Measurements from ENCODE around the gene DRGX. TPM values are rescaled to one million over a fixed set of nuclear protein-coding genes. Genes with fewer than 3 reads are reported as not detected.

DRGX gene
- total and polyA plus RNA-seq, 2 of the 4 experiments (the other 2 are of a cell fraction): not detected

DNA sequence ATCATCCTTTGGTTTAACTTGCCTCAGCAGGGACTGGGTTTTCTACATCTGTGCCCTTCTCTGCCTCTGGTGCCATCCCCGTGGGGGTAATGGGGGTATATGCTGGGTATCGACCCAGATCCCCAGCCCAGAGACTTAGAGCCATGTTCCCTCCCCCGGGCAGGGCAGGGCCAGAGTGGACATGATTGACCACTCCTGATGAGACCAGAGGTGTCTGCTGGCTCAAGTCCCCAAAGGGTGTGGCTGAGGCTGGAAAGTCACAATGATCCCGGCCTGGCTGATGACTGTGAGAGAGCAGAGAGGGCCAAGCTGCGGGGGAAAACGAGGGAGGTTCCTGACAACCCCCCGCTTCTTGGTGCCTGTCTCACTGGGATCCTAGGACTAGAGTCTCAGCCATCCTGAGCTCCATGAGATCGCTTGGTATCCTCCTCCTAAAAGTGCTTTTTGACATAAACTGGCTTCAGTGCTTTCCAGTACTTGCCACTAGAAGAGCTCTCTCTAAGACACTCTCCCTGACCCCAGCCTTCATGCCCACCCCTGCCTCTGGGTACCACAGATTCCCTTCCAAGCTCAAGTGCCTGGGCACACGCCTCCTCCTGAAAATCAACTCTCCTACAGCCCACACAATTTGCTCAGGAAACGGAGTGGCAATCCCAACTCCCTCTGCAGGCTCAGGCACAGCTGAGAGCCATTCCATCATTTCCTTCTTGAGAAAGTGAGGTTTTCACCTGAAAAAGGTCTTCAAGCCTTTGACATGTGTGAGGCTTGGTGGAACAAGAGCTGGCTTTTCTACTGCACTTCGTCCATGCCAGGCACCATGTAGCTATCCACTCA, 33.9 kb downstream of the DRGX start:
- no peak overlapping the region for H4K91ac ChIP-seq (ENCODE audit: insufficient read depth, low read depth, low read length)
- H3K9me1 ChIP-seq (ENCODE audit: insufficient read depth, low read length): no peaks in the 10 kb centered on the region
- ChIA-PET POLR2A (ENCODE audit: unreplicated experiment) (no interaction called here), CTCF (no interaction called here)
- intact Hi-C loops (cut with micrococcal nuclease) (no loop called here), in situ Hi-C loops (cut with MboI; ENCODE audit: low sequenced_read_pairs) (no loop called here), dilution Hi-C loops (cut with HindIII; ENCODE audit: low sequenced_read_pairs, unreplicated experiment) (no loop called here)
- H3K23ac ChIP-seq (ENCODE audit: low read depth, low read length): no peak overlapping the region
- ATAC-seq (ENCODE audit: low read depth) (no peak), DNase-seq (no peak)
- no peak overlapping the region for H2BK120ac ChIP-seq (ENCODE audit: low read depth, low read length)
- no peak overlapping the region for H3K4me2 ChIP-seq (ENCODE audit: low read depth, low read length)
- TF ChIP-seq, protein P1, sequence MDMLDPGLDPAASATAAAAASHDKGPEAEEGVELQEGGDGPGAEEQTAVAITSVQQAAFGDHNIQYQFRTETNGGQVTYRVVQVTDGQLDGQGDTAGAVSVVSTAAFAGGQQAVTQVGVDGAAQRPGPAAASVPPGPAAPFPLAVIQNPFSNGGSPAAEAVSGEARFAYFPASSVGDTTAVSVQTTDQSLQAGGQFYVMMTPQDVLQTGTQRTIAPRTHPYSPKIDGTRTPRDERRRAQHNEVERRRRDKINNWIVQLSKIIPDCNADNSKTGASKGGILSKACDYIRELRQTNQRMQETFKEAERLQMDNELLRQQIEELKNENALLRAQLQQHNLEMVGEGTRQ (IDR thresholded peaks at IDR 0.05; ENCODE audit: low read depth, low read length): no peak
- TF ChIP-seq RAD21 (IDR thresholded peaks at IDR 0.05; ENCODE audit: low read length): no peak
- no peak for TF ChIP-seq RCOR1 (IDR thresholded peaks at IDR 0.05; ENCODE audit: insufficient replicate concordance, low read length)
- TF ChIP-seq MAFK (IDR thresholded peaks at IDR 0.05; ENCODE audit: low read depth, low read length): no peak
- no peak overlapping the region for H3K14ac ChIP-seq (replicated peaks; ENCODE audit: low read depth, low read length)
- no peak overlapping the region for H2BK5ac ChIP-seq (ENCODE audit: low read depth, low read length, poor library complexity, severe bottlenecking)
- no peak overlapping the region for H2BK20ac ChIP-seq (ENCODE audit: low read depth, low read length)
- H3K56ac ChIP-seq (ENCODE audit: extremely low read depth, insufficient read depth, low read length): no peak overlapping the region
- no peak overlapping the region for H3K27ac ChIP-seq (ENCODE audit: insufficient read depth, low read length)
- H3K4ac ChIP-seq (ENCODE audit: low read depth, low read length): no peak overlapping the region
- no peak overlapping the region for H2BK15ac ChIP-seq (ENCODE audit: low read depth, low read length)
- no peak overlapping the region for H2AK9ac ChIP-seq (replicated peaks; ENCODE audit: low read depth, low read length, poor library complexity)
- no peak overlapping the region for H2AK5ac ChIP-seq (ENCODE audit: low read depth, low read length)
- H4K20me1 ChIP-seq (ENCODE audit: insufficient read depth, low read length): no peaks in the 10 kb centered on the region
- H4K5ac ChIP-seq (ENCODE audit: low read depth, low read length): no peak overlapping the region
- H3K79me1 ChIP-seq (ENCODE audit: low read depth in 1 of 2, low read length in 2 of 2): no peaks in the 10 kb centered on the region
- H4K8ac ChIP-seq (ENCODE audit: low read depth in 2 of 2, low read length in 2 of 2): no peak overlapping the region
- H3K9ac ChIP-seq (ENCODE audit: low read depth, low read length): no peak overlapping the region
- 65% methylated on average over 4 of the region's 11 CpGs; no CpG with 5 or more reads in 1 of the 2 experiments for WGBS, 2 experiments (ENCODE audit: extremely low coverage in 2 of 2, insufficient read length in 1 of 2)
- no peaks in the 10 kb centered on the region for H3K4me1 ChIP-seq (ENCODE audit: control insufficient read depth, insufficient read depth, low read length)
- H3K27me3 ChIP-seq (ENCODE audit: control insufficient read depth, insufficient read depth, low read length): peaks cover 5% of the 10 kb centered on the region; the same call in 1 of the 2 replicates
- no TSS peak for BruUV-seq (replicated peaks)
- H3K9me3 ChIP-seq (ENCODE audit: control insufficient read depth, insufficient read depth, low read length): peaks cover 2% of the 10 kb centered on the region; the same call in 1 of the 2 replicates
- H3K36me3 ChIP-seq (ENCODE audit: control insufficient read depth, insufficient read depth, low read length): no peaks in the 10 kb centered on the region
- no peak overlapping the region for H3K18ac ChIP-seq (ENCODE audit: low read depth, low read length)
- no peak overlapping the region for H3K4me3 ChIP-seq (ENCODE audit: insufficient read depth, low read depth, low read length)
- H2AFZ ChIP-seq (replicated peaks; ENCODE audit: low read length, poor library complexity): no peak overlapping the region

All from IMR-90 (cell line).